ENCODE data around the gene PDLIM1.

- TF ChIP-seq CTCF (conservative IDR thresholded peaks at IDR 0.05; ENCODE audit: low read length), result no peak
- TF ChIP-seq EZH2phosphoT487 (IDR thresholded peaks at IDR 0.05; ENCODE audit: borderline replicate concordance), result no peak
These were observed 73.3 kb downstream of the PDLIM1 start for GRCh38 chr10:95217476-95217875.
